Adrenal gland (tissue), 12 donors: ENCODE measurements around the gene IL1RAP. TPM values are rescaled to one million over a fixed set of nuclear protein-coding genes. Genes with fewer than 3 reads are reported as not detected.

Experiments
- DNase-seq, 7 donors: peaks; one replicate each; pipeline ENCODE4 v3.0.0-alpha.2; 2019 to 2020
- H3K27ac ChIP-seq, 5 donors: fragments of 200-600 bp; sonication (generic) in 4 of 5; 1 replicate in 3 of 5; 2 replicates in 2 of 5; pipeline versions ENCODE4 v1.5.1 to v1.8.0; 2016 to 2020; ENCODE audit warnings: mild to moderate bottlenecking in 1 of 5
- H3K27me3 ChIP-seq: fragments of 200-600 bp; 2 replicates; pipeline ENCODE4 v1.8.0; 2021
- H3K36me3 ChIP-seq, 2 donors: fragments of 200-600 bp; replicated peaks in 1 of 2; 1 replicate in 1 of 2; 2 replicates in 1 of 2; pipeline versions ENCODE4 v1.5.1 to v1.8.0; 2018 to 2022
- H3K4me1 ChIP-seq, 2 donors: fragments of 200-600 bp; replicated peaks in 1 of 2; 1 replicate in 1 of 2; 2 replicates in 1 of 2; pipeline versions ENCODE4 v1.5.1 to v1.8.0; 2018 to 2021
- H3K4me3 ChIP-seq, 4 donors: fragments of 200-600 bp; sonication (generic) in 3 of 4; one replicate each; pipeline ENCODE4 v1.5.1; 2016 to 2018
- H3K9me3 ChIP-seq, 3 donors: fragments of 200-600 bp; sonication (generic) in 1 of 3; replicated peaks in 1 of 3; 1 replicate in 2 of 3; 2 replicates in 1 of 3; pipeline versions ENCODE4 v1.5.1 to v1.8.0; 2016 to 2021
- POLR2A ChIP-seq, 2 donors: fragments of 450-650 bp; IDR thresholded peaks; one replicate each; pipeline ENCODE4 v1.6.1; 2017; ENCODE audit warnings: antibody characterized with exemption in 2 of 2, mild to moderate bottlenecking in 2 of 2, moderate library complexity in 1 of 2
- WGBS, 4 donors: extraction: QIAGEN DNeasy Blood & Tissue Kit in 2 of 4; methylation state at CpG; one replicate each; pipeline versions ENCODE4 v1.1.5 to v1.1.7; 2013 to 2017; 5-methylcytosine and 5-hydroxymethylcytosine counted together
- intact Hi-C, 2 donors: fragments of 100-400 bp; cut with DNase I; formaldehyde crosslinking; loops; one replicate each; pipeline versions ENCODE4 v1.14.1 to v1.15.0; 2022 to 2023
- polyA plus RNA-seq, 3 donors: library from polyadenylated mRNA; stranded (reverse); fragments of 200-250 nt in 2 of 3; fragments of 350-450 nt in 1 of 3; fragmentation: Illumina TruSeq in 1 of 3; extraction: RNeasy Lipid Tissue Mini Kit (QIAGEN cat#74804) in 1 of 3; gene quantifications; one replicate each; pipeline ENCODE4 v1.2.3, GENCODE V29; 2013 to 2014
- total RNA-seq, 9 donors: library from RNA; depleted of rRNA in 4 of 9; stranded (reverse); fragments of >200 nt in 4 of 9; fragments of 120-200 nt in 1 of 9; fragmentation: NEBNext Ultra II Directional in 1 of 9; extraction: Animal tissue kit (Norgen Biotek cat#: 25700) in 1 of 9; gene quantifications; one replicate each; pipeline versions ENCODE4 v1.1.0 to v1.2.4, GENCODE V29; 2013 to 2023
- TF ChIP-seq, protein P1 (sequence below), 6 experiments: fragments of 450-650 bp in 4 of 6; fragments of 200-600 bp in 2 of 6; sonication (generic) in 1 of 6; IDR thresholded peaks; 1 replicate in 5 of 6; 2 replicates in 1 of 6; pipeline versions ENCODE4 v1.5.1 to v1.8.0; 2016 to 2021; ENCODE audit warnings: antibody characterized with exemption in 6 of 6, mild to moderate bottlenecking in 2 of 6, moderate library complexity in 1 of 6
- donor health status: healthy with polysubstance abuse.
- donor health status: Bipolar disorder and iron deficiency.
- donor health status: DM: yes; HTN: yes; CAD: no.
- donor health status: DM: no; HTN: no; CAD: no.
- donor health status: DM: no; HTN: no; CAD: no.
- donor health status: DM: yes; HTN: yes; CAD: no.

IL1RAP gene
- total and polyA plus RNA-seq, 12 donors = 0.97 to 17.1 (median 6.7) TPM

DNA sequence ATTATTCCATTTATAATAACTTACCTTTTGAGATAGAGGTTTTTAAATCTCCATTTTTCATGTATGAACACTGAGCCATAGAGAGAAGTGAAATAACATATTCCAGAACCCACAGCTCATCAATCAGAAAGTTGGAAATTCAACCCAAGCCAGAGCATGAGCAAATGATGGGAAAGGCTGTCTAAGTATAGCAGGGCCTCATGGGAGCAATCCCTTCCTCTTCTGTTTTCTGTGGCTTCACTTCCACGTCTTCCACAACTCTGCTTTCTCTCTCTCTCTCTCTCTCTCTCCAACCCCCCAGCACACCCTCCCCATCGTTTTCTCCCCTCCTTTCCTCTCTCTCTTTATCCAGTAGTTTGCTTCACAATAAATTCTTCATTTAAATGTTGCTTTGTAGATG, 14.8 kb upstream of the IL1RAP start:
- Histone ChIP-seq H3K27ac (no peak overlapping the region), H3K27me3 (no peaks in the 10 kb centered on the region), H3K36me3 (no peaks in the 10 kb centered on the region), H3K4me1 (no peaks in the 10 kb centered on the region), H3K4me3 (no peak overlapping the region), H3K9me3 (no peaks in the 10 kb centered on the region)
- intact Hi-C loops = no loop called here
- TF ChIP-seq, protein P1, sequence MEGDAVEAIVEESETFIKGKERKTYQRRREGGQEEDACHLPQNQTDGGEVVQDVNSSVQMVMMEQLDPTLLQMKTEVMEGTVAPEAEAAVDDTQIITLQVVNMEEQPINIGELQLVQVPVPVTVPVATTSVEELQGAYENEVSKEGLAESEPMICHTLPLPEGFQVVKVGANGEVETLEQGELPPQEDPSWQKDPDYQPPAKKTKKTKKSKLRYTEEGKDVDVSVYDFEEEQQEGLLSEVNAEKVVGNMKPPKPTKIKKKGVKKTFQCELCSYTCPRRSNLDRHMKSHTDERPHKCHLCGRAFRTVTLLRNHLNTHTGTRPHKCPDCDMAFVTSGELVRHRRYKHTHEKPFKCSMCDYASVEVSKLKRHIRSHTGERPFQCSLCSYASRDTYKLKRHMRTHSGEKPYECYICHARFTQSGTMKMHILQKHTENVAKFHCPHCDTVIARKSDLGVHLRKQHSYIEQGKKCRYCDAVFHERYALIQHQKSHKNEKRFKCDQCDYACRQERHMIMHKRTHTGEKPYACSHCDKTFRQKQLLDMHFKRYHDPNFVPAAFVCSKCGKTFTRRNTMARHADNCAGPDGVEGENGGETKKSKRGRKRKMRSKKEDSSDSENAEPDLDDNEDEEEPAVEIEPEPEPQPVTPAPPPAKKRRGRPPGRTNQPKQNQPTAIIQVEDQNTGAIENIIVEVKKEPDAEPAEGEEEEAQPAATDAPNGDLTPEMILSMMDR (IDR thresholded peaks at IDR 0.05) = no peak
- TF ChIP-seq POLR2A (IDR thresholded peaks at IDR 0.05) = no peak
- 40 to 59% (median 50%) methylated on average over 2 of the region's 2 CpGs for WGBS, 4 donors
- no peak for DNase-seq

GRCh38 chr3:190502946-190503345, 10.9 kb upstream of the IL1RAP start:
- Histone ChIP-seq H3K4me1 (no peaks in the 10 kb centered on the region), H3K9me3 (no peaks in the 10 kb centered on the region), H3K27ac (no peak overlapping the region), H3K4me3 (no peak overlapping the region), H3K36me3 (no peaks in the 10 kb centered on the region), H3K27me3 (no peaks in the 10 kb centered on the region)
- WGBS, 4 donors = 75 to 82% (median 78%) methylated on average over 3 of the region's 3 CpGs
- no peak for DNase-seq
- intact Hi-C loops = no loop called here
- TF ChIP-seq, protein P1 (IDR thresholded peaks at IDR 0.05) = no peak
- TF ChIP-seq POLR2A (IDR thresholded peaks at IDR 0.05) = no peak

DNA sequence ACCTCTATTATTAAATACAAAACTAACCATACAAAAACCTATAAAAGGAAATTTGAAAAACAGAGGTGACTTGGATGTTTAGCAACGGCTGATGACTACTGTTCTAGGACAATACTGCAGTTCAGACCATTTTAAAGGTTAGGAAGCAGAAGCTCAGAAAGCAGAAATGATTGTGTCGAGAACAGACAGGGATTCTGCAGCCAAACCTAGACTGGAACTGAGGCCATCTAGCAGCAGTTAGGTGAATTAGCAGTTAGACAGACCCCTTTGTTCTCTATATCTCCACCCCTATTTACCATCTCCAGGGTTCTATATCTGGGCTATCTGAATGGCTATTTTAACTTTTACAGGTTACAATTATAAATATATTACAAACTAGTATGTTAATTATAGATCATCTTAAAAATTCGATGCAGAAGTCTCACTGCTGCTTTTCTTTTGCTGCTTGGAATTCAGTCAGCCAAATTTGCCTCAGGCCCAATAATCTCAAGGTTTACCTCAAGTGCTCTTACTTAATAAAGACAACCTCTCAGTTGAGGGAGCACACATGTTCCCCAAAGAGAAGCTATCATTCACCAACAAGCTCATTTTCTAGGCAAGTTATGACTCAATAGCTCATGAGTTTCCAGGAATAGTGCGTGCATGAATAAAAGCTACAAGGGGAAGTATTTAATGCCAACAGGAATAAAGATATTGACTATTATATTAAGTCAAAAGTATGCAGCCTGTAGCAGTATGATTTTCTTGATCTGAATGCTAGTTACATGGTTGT, 9.3 kb upstream of the IL1RAP start:
- TF ChIP-seq, protein P1 (IDR thresholded peaks at IDR 0.05) = no peak
- TF ChIP-seq POLR2A (IDR thresholded peaks at IDR 0.05) = no peak
- H3K9me3 ChIP-seq = no peaks in the 10 kb centered on the region
- no peaks in the 10 kb centered on the region for H3K36me3 ChIP-seq
- intact Hi-C loops = no loop called here
- H3K27ac ChIP-seq = no peak overlapping the region
- no peaks in the 10 kb centered on the region for H3K27me3 ChIP-seq
- no peak overlapping the region for H3K4me3 ChIP-seq
- no peaks in the 10 kb centered on the region for H3K4me1 ChIP-seq
- 53 to 66% (median 61%) methylated on average over 4 of the region's 4 CpGs for WGBS, 4 donors
- DNase-seq = no peak

DNA sequence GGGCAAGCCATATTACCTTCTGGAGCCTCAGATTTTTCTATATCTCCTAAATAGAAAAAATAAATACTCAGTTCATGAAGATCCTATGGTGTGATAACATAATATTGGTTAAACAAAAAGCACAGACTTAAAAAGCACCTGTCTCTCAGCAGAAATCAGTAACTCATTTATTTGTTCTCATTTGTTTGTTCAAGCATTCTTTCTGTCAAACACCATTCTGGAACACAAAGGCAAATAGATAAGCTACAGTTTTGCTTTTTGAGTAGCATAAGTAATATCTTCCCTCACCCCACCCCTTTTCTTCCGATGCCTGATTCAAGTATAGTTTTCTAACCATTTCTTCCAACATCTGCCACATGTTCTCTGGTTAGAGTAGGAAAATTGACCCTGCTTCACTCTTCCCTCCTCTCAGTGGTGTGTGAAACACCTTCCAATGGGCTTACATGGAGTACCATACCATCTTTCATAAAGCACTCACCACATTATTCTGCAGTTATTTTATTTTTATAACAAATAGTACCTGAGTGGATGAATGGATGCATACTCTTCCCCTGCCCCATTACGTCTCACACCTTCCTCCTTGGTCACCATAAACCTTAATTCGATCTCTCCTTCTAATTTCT, 8.4 kb upstream of the IL1RAP start:
- H3K27ac ChIP-seq = no peak overlapping the region
- no peak overlapping the region for H3K4me3 ChIP-seq
- no peak for DNase-seq
- H3K36me3 ChIP-seq = no peaks in the 10 kb centered on the region
- WGBS, 4 donors = 70 to 94% (median 92%) methylated on average over 3 of the region's 3 CpGs
- H3K9me3 ChIP-seq = no peaks in the 10 kb centered on the region
- TF ChIP-seq, protein P1 (IDR thresholded peaks at IDR 0.05) = no peak
- TF ChIP-seq POLR2A (IDR thresholded peaks at IDR 0.05) = no peak
- H3K4me1 ChIP-seq = no peaks in the 10 kb centered on the region
- intact Hi-C loops = no loop called here
- H3K27me3 ChIP-seq = no peaks in the 10 kb centered on the region
